H1 (cell line): Measurements from ENCODE around the gene RPS6KA6. TPM values are rescaled to one million over a fixed set of nuclear protein-coding genes. Genes with fewer than 3 reads are reported as not detected.

ENCODE experiments used
- CTCF ChIA-PET: fragments of 300-600 bp; sonication (Branson Sonifier 250); formaldehyde crosslinking; loops from one replicate; lab custom pipeline; 2021; ENCODE audit not compliant: partially characterized antibody; lab: Charles Lee
- POLR2A ChIA-PET: fragments of 300-600 bp; sonication (Branson Sonifier 250); formaldehyde crosslinking; loops from one replicate; lab custom pipeline; 2021; ENCODE audit warnings: inconsistent platforms; ENCODE audit not compliant: partially characterized antibody; lab: Charles Lee
- DNase-seq, 2 experiments: peaks; one replicate each; pipeline versions ENCODE4 v3.0.0 to v3.0.0-alpha.2; 2010 to 2022; ENCODE audit warnings: low spot score in 2 of 2, low read depth in 1 of 2, mixed read lengths in 1 of 2
- FAIRE-seq: peaks from 2 replicates; lab custom pipeline; 2011; peaks lifted over from hg19 to GRCh38; lab: Jason Lieb, UNC
- H2AFZ ChIP-seq: 2 replicates; pipeline ENCODE4 v1.8.1; 2012; ENCODE audit warnings: low read length, inconsistent platforms
- H2AK5ac ChIP-seq: 2 replicates; pipeline ENCODE4 v1.6.1; 2013; ENCODE audit warnings: low read depth, low read length
- H2BK120ac ChIP-seq: replicated peaks from 2 replicates; pipeline ENCODE3; 2013; ENCODE audit warnings: low read depth, low read length, inconsistent platforms
- H2BK12ac ChIP-seq: 2 replicates; pipeline ENCODE4 v1.6.1; 2013; ENCODE audit warnings: low read depth, low read length
- H2BK15ac ChIP-seq: 2 replicates; pipeline ENCODE4 v1.6.1; 2013; ENCODE audit warnings: low read length
- H2BK20ac ChIP-seq: 2 replicates; pipeline ENCODE4 v1.6.1; 2013; ENCODE audit warnings: low read length
- H2BK5ac ChIP-seq: 2 replicates; pipeline ENCODE4 v1.6.1; 2013; ENCODE audit warnings: low read depth, low read length
- H3K14ac ChIP-seq: 2 replicates; pipeline ENCODE4 v1.6.1; 2013; ENCODE audit warnings: inconsistent platforms; ENCODE audit not compliant: insufficient read length
- H3K18ac ChIP-seq: 2 replicates; pipeline ENCODE4 v1.6.1; 2013; ENCODE audit warnings: low read length; ENCODE audit errors: extremely low read depth
- H3K23ac ChIP-seq: 2 replicates; pipeline ENCODE4 v1.6.1; 2013; ENCODE audit warnings: inconsistent platforms; ENCODE audit not compliant: insufficient read length
- H3K23me2 ChIP-seq: 2 replicates; pipeline ENCODE4 v1.6.1; 2013; ENCODE audit warnings: low read depth, low read length
- H3K27ac ChIP-seq: 2 replicates; pipeline ENCODE4 v1.6.1; 2011; ENCODE audit warnings: low read depth, low read length, inconsistent platforms
- H3K27me3 ChIP-seq, 4 experiments: replicated peaks in 1 of 4; 1 replicate in 1 of 4; 2 replicates in 3 of 4; pipeline versions ENCODE4 v1.6.1 to v1.8.1; 2011 to 2013; ENCODE audit warnings: low read length in 3 of 4, mild to moderate bottlenecking in 3 of 4, inconsistent platforms in 2 of 4, mixed read lengths in 2 of 4, moderate library complexity in 1 of 4; ENCODE audit not compliant: control insufficient read depth in 3 of 4, insufficient read depth in 3 of 4; ENCODE audit errors: extremely low read depth in 1 of 4
- H3K36me3 ChIP-seq, 4 experiments: 2 replicates each; pipeline versions ENCODE4 v1.6.1 to v1.8.1; 2011 to 2013; ENCODE audit warnings: mild to moderate bottlenecking in 4 of 4, low read length in 3 of 4, moderate library complexity in 2 of 4, control low read depth in 1 of 4, inconsistent platforms in 1 of 4; ENCODE audit not compliant: insufficient read depth in 4 of 4, control insufficient read depth in 2 of 4
- H3K4ac ChIP-seq: replicated peaks from 2 replicates; pipeline ENCODE3; 2013; ENCODE audit warnings: low read length, low read depth, mixed read lengths, inconsistent platforms; ENCODE audit not compliant: insufficient read length
- H3K4me1 ChIP-seq, 4 experiments: replicated peaks in 1 of 4; 1 replicate in 1 of 4; 2 replicates in 3 of 4; pipeline versions ENCODE4 v1.6.1 to v1.8.1; 2011 to 2013; ENCODE audit warnings: low read length in 3 of 4, inconsistent platforms in 2 of 4, mixed read lengths in 1 of 4; ENCODE audit not compliant: insufficient read depth in 4 of 4, control insufficient read depth in 3 of 4
- H3K4me2 ChIP-seq, 2 experiments: 2 replicates each; pipeline versions ENCODE4 v1.6.1 to v1.8.1; 2011 to 2013; ENCODE audit warnings: low read depth in 2 of 2, low read length in 2 of 2, control low read depth in 1 of 2, inconsistent platforms in 1 of 2, mild to moderate bottlenecking in 1 of 2; ENCODE audit not compliant: insufficient read depth in 1 of 2
- H3K4me3 ChIP-seq, 4 experiments: fragments of 200-600, 300-600 bp in 1 of 4; sonication (generic), shearing (Covaris generic), sonication (Bioruptor Twin) in 1 of 4; 2 replicates each; pipeline versions ENCODE4 v1.5.1 to v1.8.1; 2011 to 2016; ENCODE audit warnings: low read length in 4 of 4, low read depth in 3 of 4, control low read depth in 2 of 4, inconsistent platforms in 2 of 4, mild to moderate bottlenecking in 2 of 4, mixed read lengths in 1 of 4, moderate library complexity in 1 of 4; ENCODE audit not compliant: insufficient read depth in 2 of 4; ENCODE audit errors: extremely low read depth in 1 of 4
- H3K56ac ChIP-seq: replicated peaks from 2 replicates; pipeline ENCODE3; 2013; ENCODE audit warnings: low read depth, mild to moderate bottlenecking, mixed read lengths, low read length, inconsistent platforms; ENCODE audit not compliant: insufficient read length
- H3K79me1 ChIP-seq: 2 replicates; pipeline ENCODE4 v1.6.1; 2013; ENCODE audit warnings: low read depth, low read length, control low read depth
- H3K79me2 ChIP-seq, 2 experiments: 2 replicates each; pipeline versions ENCODE4 v1.6.1 to v1.8.1; 2012 to 2013; ENCODE audit warnings: low read length in 2 of 2, mild to moderate bottlenecking in 2 of 2, inconsistent platforms in 1 of 2; ENCODE audit not compliant: insufficient read depth in 2 of 2, control insufficient read depth in 1 of 2
- H3K9ac ChIP-seq, 4 experiments: replicated peaks in 1 of 4; 1 replicate in 1 of 4; 2 replicates in 3 of 4; pipeline versions ENCODE4 v1.6.1 to v1.8.1; 2011 to 2013; ENCODE audit warnings: low read depth in 3 of 4, low read length in 3 of 4, control low read depth in 2 of 4, mild to moderate bottlenecking in 2 of 4, moderate library complexity in 2 of 4, inconsistent platforms in 1 of 4; ENCODE audit errors: extremely low read depth in 1 of 4
- H3K9me3 ChIP-seq, 2 experiments: 2 replicates each; pipeline versions ENCODE4 v1.6.1 to v1.8.1; 2012 to 2013; ENCODE audit warnings: mild to moderate bottlenecking in 2 of 2, moderate library complexity in 2 of 2, control low read depth in 1 of 2, inconsistent platforms in 1 of 2, low read depth in 1 of 2, low read length in 1 of 2, mixed read lengths in 1 of 2; ENCODE audit not compliant: insufficient read depth in 2 of 2
- H4K20me1 ChIP-seq, 2 experiments: replicated peaks in 1 of 2; 2 replicates each; pipeline versions ENCODE3 to v1.8.1; 2011 to 2013; ENCODE audit warnings: inconsistent platforms in 2 of 2, low read length in 2 of 2, mild to moderate bottlenecking in 1 of 2; ENCODE audit not compliant: insufficient read depth in 2 of 2, control insufficient read depth in 1 of 2
- H4K5ac ChIP-seq: 2 replicates; pipeline ENCODE4 v1.6.1; 2013; ENCODE audit warnings: low read length, low read depth, mixed read lengths, inconsistent platforms; ENCODE audit not compliant: insufficient read length
- H4K8ac ChIP-seq: 2 replicates; pipeline ENCODE4 v1.8.0; 2013; ENCODE audit warnings: mild to moderate bottlenecking, moderate library complexity, low read length, inconsistent platforms; ENCODE audit not compliant: insufficient read depth; ENCODE audit errors: extremely low read depth
- H4K91ac ChIP-seq: replicated peaks from 2 replicates; pipeline ENCODE3; 2013; ENCODE audit warnings: low read length, mixed read lengths, inconsistent platforms; ENCODE audit not compliant: insufficient read length
- KDM4A ChIP-seq: IDR thresholded peaks from one replicate; pipeline ENCODE4 v1.7.1; 2012; ENCODE audit warnings: low read depth, mild to moderate bottlenecking, moderate library complexity, low read length, inconsistent platforms; ENCODE audit not compliant: severe bottlenecking
- WGBS, 2 experiments: shearing (Covaris generic) in 1 of 2; methylation state at CpG; one replicate each; pipeline versions ENCODE4 v1.1.6 to v1.1.7; 2013 to 2015; ENCODE audit warnings: low lambda C conversion rate in 2 of 2, mixed read lengths in 2 of 2, inconsistent platforms in 1 of 2, low coverage in 1 of 2, missing lambda C conversion rate in 1 of 2; ENCODE audit not compliant: insufficient replicate concordance in 2 of 2, insufficient coverage in 1 of 2, insufficient read length in 1 of 2; ENCODE audit errors: extremely low coverage in 1 of 2, missing lambda C conversion rate in 1 of 2; 5-methylcytosine and 5-hydroxymethylcytosine counted together
- polyA plus RNA-seq, 7 experiments: library from polyadenylated mRNA; depleted of rRNA in 3 of 7; stranded (reverse) in 5 of 7; unstranded in 2 of 7; fragments of >200 nt in 5 of 7; fragments of 200-250 nt in 2 of 7; gene quantifications; 1 replicate in 5 of 7; 2 replicates in 1 of 7; 4 replicates in 1 of 7; pipeline versions ENCODE4 v1.2.1 to v1.2.3, GENCODE V29; 2011 to 2013; ENCODE audit warnings: missing spikeins in 2 of 7, mixed read lengths in 2 of 7
- total RNA-seq: library from RNA; stranded (reverse); fragmentation: NEBNext Ultra II Directional; extraction: Animal tissue kit (Norgen Biotek cat#: 25700); gene quantifications from 2 replicates; pipeline ENCODE4 v1.2.1, GENCODE V29; 2021
- TF ChIP-seq, protein P1 (sequence below), 3 experiments: IDR thresholded peaks; 1 replicate in 2 of 3; 2 replicates in 1 of 3; pipeline versions ENCODE4 v1.5.1 to v1.6.1; 2011; ENCODE audit warnings: low read length in 3 of 3, mild to moderate bottlenecking in 3 of 3, inconsistent platforms in 2 of 3, low read depth in 1 of 3, moderate library complexity in 1 of 3; ENCODE audit not compliant: insufficient read depth in 1 of 3; ENCODE audit errors: control extremely low read depth in 1 of 3

The RPS6KA6 gene
- total and polyA plus RNA-seq, 2 of the 8 experiments (the other 6 are each of a cell fraction or from before 2014, with no cell fraction given), result 3.5 to 14.6 TPM

DNA sequence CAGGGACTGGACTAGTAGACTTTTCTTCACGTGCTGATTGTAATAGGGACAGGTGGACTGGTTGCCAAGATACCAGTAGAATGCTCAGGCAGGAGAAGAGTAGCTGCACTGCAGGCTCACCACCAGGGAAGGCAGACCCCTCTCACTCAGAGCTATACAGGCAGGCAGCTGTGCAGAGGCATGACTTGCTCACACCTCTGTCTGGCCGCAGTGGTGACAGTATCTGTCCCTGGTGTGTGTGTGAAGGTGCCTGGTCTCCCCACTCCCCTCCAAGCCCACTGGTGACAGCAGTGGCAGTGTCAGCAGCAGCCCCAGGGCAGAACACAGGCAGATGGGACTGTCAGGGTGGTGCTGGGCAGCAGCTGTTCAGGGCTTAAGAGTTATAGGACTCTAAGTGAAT lies 140.7 kb downstream of the RPS6KA6 start:
- FAIRE-seq (no peak), DNase-seq (no peak)
- no peak overlapping the region for H3K9ac ChIP-seq
- H3K56ac ChIP-seq, result no peak overlapping the region
- no peaks in the 10 kb centered on the region for H3K79me2 ChIP-seq
- no peak overlapping the region for H4K8ac ChIP-seq
- TF ChIP-seq, protein P1, sequence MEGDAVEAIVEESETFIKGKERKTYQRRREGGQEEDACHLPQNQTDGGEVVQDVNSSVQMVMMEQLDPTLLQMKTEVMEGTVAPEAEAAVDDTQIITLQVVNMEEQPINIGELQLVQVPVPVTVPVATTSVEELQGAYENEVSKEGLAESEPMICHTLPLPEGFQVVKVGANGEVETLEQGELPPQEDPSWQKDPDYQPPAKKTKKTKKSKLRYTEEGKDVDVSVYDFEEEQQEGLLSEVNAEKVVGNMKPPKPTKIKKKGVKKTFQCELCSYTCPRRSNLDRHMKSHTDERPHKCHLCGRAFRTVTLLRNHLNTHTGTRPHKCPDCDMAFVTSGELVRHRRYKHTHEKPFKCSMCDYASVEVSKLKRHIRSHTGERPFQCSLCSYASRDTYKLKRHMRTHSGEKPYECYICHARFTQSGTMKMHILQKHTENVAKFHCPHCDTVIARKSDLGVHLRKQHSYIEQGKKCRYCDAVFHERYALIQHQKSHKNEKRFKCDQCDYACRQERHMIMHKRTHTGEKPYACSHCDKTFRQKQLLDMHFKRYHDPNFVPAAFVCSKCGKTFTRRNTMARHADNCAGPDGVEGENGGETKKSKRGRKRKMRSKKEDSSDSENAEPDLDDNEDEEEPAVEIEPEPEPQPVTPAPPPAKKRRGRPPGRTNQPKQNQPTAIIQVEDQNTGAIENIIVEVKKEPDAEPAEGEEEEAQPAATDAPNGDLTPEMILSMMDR (IDR thresholded peaks at IDR 0.05; ENCODE audit: control extremely low read depth in 1 of 3, insufficient read depth in 1 of 3, low read depth in 1 of 3, low read length in 3 of 3), result peak in 1 of 3 experiments; percentile 0; a peak in 1 of 4 replicates
- TF ChIP-seq KDM4A, result no peak
- H3K18ac ChIP-seq, result no peak overlapping the region
- H2AK5ac ChIP-seq, result no peak overlapping the region
- H2BK12ac ChIP-seq, result no peak overlapping the region
- POLR2A ChIA-PET, result no interaction called here
- H4K20me1 ChIP-seq, result no peaks in the 10 kb centered on the region
- H3K4me2 ChIP-seq, result no peak overlapping the region
- no peak overlapping the region for H2BK120ac ChIP-seq
- no peaks in the 10 kb centered on the region for H3K27me3 ChIP-seq
- no peak overlapping the region for H3K4me3 ChIP-seq
- no peak overlapping the region for H3K4ac ChIP-seq
- H2BK15ac ChIP-seq, result no peak overlapping the region
- H3K27ac ChIP-seq, result no peak overlapping the region
- H3K79me1 ChIP-seq, result no peaks in the 10 kb centered on the region
- H3K9me3 ChIP-seq, result no peaks in the 10 kb centered on the region
- no peaks in the 10 kb centered on the region for H3K4me1 ChIP-seq
- no peak overlapping the region for H2AFZ ChIP-seq
- H3K36me3 ChIP-seq, result no peaks in the 10 kb centered on the region
- no peak overlapping the region for H2BK5ac ChIP-seq
- H3K23ac ChIP-seq, result no peak overlapping the region
- CTCF ChIA-PET, result interaction anchor here (0.6 to 2.3 kb wide), 7 partner anchors 11 to 846 kb away, joined by 3 to 10 read pairs (median 3); no protein-coding TSS in a partner anchor
- no peaks in the 10 kb centered on the region for H3K23me2 ChIP-seq
- H4K91ac ChIP-seq, result no peak overlapping the region
- WGBS, 2 experiments, result 90% methylated on average over 2 of the region's 2 CpGs; no CpG with 5 or more reads in 1 of the 2 experiments
- no peak overlapping the region for H2BK20ac ChIP-seq
- H3K14ac ChIP-seq, result no peak overlapping the region
- no peak overlapping the region for H4K5ac ChIP-seq
